Cardiac septum (tissue), 1 donor: Measurements from ENCODE around the gene IL34. TPM values are rescaled to one million over a fixed set of nuclear protein-coding genes. Genes with fewer than 3 reads are reported as not detected.
"Not testable (repeated sequence)": the region's sequence is repeated elsewhere in the genome, so short reads cannot be mapped to it uniquely, and the experiment has no call there.

Source experiments
- DNase-seq: peaks from one replicate; pipeline ENCODE4 v3.0.0-alpha.2; 2020; ENCODE audit warnings: low spot score
- intact Hi-C: fragments of 100-400 bp; cut with DNase I; formaldehyde crosslinking; loops from one replicate; pipeline ENCODE4 v1.14.0; 2022
- total RNA-seq: library from RNA; stranded (reverse); fragmentation: NEBNext Ultra II Directional; extraction: Animal tissue kit (Norgen Biotek cat#: 25700); gene quantifications from one replicate; pipeline ENCODE4 v1.2.1, GENCODE V29; 2021
- donor health status: DM: no; HTN: no; CAD: no.

The IL34 gene
- total RNA-seq, 1 donor from 2014 or later = 1.2 TPM

- intact Hi-C loops = no loop called here
- no peak for DNase-seq
These were observed 18.7 kb upstream of the IL34 start for GRCh38 chr16:70627696-70628095.

- DNase-seq = no peak
- intact Hi-C loops = no loop called here
These were observed 15.2 kb upstream of the IL34 start for GRCh38 chr16:70630960-70631745.

- DNase-seq = no peak
- intact Hi-C loops = no loop called here
These were observed 14.1 kb upstream of the IL34 start for GRCh38 chr16:70632273-70632672.

GRCh38 chr16:70633617-70634016 is 12.7 kb upstream of the IL34 start:
- intact Hi-C loops, DNase-seq: not testable (repeated sequence)

- intact Hi-C loops = loop anchor here (5.0 kb wide), 1 partner anchor 33 kb away; no protein-coding TSS in a partner anchor
- DNase-seq = no peak
These were observed 11.5 kb upstream of the IL34 start for GRCh38 chr16:70634861-70635260.

GRCh38 chr16:70635336-70636016 is 10.9 kb upstream of the IL34 start:
- intact Hi-C loops = loop anchor here (5.0 kb wide), 1 partner anchor 33 kb away; no protein-coding TSS in a partner anchor
- no peak for DNase-seq

GRCh38 chr16:70638814-70639792 is 7.3 kb upstream of the IL34 start:
- no peak for DNase-seq
- intact Hi-C loops = loop anchor here (5.0 kb wide), 1 partner anchor 37 kb away; no protein-coding TSS in a partner anchor

- DNase-seq = no peak
- intact Hi-C loops = no loop called here
These were observed 3.7 kb upstream of the IL34 start for GRCh38 chr16:70642633-70643032.

GRCh38 chr16:70643264-70643663 is 3.1 kb upstream of the IL34 start:
- intact Hi-C loops, DNase-seq: not testable (repeated sequence)

- no peak for DNase-seq
- intact Hi-C loops = no loop called here
These were observed 1.4 kb upstream of the IL34 start for GRCh38 chr16:70644763-70645597.

GRCh38 chr16:70647441-70648359 is 1.3 kb downstream of the IL34 start:
- intact Hi-C loops = no loop called here

GRCh38 chr16:70648606-70649005 is 2.2 kb downstream of the IL34 start:
- intact Hi-C loops = no loop called here
- DNase-seq = no peak

More at GRCh38 chr16:70647441-70648359, 1.3 kb downstream of the IL34 start:
- no peak for DNase-seq

- no peak for DNase-seq
- intact Hi-C loops = no loop called here
These were observed 2.9 kb downstream of the IL34 start for GRCh38 chr16:70649300-70649699.

- intact Hi-C loops = loop anchor here (10.0 kb wide), 2 partner anchors 275 to 315 kb away; no protein-coding TSS in a partner anchor
- DNase-seq = no peak
These were observed 3.9 kb downstream of the IL34 start for GRCh38 chr16:70650216-70650615.

- DNase-seq = no peak
- intact Hi-C loops = loop anchor here (10.0 kb wide), 2 partner anchors 277 to 317 kb away; no protein-coding TSS in a partner anchor
These were observed 5.2 kb downstream of the IL34 start for GRCh38 chr16:70651524-70651923.

- no peak for DNase-seq
- intact Hi-C loops = loop anchor here (2.0 to 10.0 kb wide), 3 partner anchors 122 to 318 kb away; no protein-coding TSS in a partner anchor
These were observed 6.0 kb downstream of the IL34 start for GRCh38 chr16:70652322-70652721.

GRCh38 chr16:70653406-70653805 is 7.0 kb downstream of the IL34 start:
- intact Hi-C loops = loop anchor here (2.0 to 10.0 kb wide), 3 partner anchors 123 to 319 kb away; no protein-coding TSS in a partner anchor
- no peak for DNase-seq
